ENCODE measurements around the gene RPRD1A. TPM values are rescaled to one million over a fixed set of nuclear protein-coding genes. Genes with fewer than 3 reads are reported as not detected.

Gene RPRD1A
- total and polyA plus RNA-seq, 2 experiments from 2014 or later, result 24.2 to 39.7 TPM

DNA sequence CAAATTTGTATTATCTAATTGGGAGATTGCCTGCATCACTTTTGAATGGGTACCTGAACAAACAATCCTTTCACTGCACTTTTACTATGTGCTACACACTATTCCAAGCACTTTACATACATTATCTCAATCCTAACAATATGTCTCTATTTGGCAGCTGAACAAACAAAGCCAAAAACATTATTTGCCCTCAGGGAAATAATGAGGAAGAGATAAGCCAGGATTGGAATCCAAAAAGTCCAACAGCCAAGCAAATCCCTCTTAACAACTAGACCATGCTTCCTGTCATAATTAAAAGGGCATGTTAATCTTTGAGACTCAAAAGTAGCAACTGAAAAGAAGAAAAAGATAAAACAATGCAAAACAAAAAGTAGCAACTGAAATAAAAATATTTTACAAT lies 32.1 kb downstream of the RPRD1A start:
- no peaks in the 10 kb centered on the region for H3K9me3 ChIP-seq (ENCODE audit: low read depth)
- no peak overlapping the region for H3K4me3 ChIP-seq
- no peak overlapping the region for H3K27ac ChIP-seq
- no peaks in the 10 kb centered on the region for H3F3A ChIP-seq (ENCODE audit: insufficient read depth)
- in situ Hi-C loops (cut with MboI), result no loop called here
- 0 out of 2 replicates have a peak, but pooled peaks cover 11% of the 10 kb centered on the region for H4K20me1 ChIP-seq (ENCODE audit: insufficient read depth)
- peaks cover 11% of the 10 kb centered on the region for H3K4me1 ChIP-seq (ENCODE audit: insufficient read depth)
- TF ChIP-seq EZH2phosphoT487 (IDR thresholded peaks at IDR 0.05; ENCODE audit: insufficient read depth, low read depth) (no peak), EZH2 (IDR thresholded peaks at IDR 0.05; ENCODE audit: insufficient read depth, poor library complexity, severe bottlenecking) (no peak)
- no peaks in the 10 kb centered on the region for H3K9me2 ChIP-seq (ENCODE audit: insufficient read depth)
- DNase-seq, result peak; percentile 8
- peak overlapping the region; percentile 22 for H3K4me2 ChIP-seq (ENCODE audit: unreplicated experiment)
- peaks cover 100% of the 10 kb centered on the region for H3K79me2 ChIP-seq (ENCODE audit: insufficient read depth)
- H2AFZ ChIP-seq, result no peak overlapping the region
- H3K36me3 ChIP-seq (ENCODE audit: low read depth), result peaks cover 9% of the 10 kb centered on the region; the same call in 1 of the 2 replicates
- no peaks in the 10 kb centered on the region for H3K27me3 ChIP-seq (replicated peaks; ENCODE audit: insufficient read depth)
- H3K9ac ChIP-seq, result no peak overlapping the region

DNA sequence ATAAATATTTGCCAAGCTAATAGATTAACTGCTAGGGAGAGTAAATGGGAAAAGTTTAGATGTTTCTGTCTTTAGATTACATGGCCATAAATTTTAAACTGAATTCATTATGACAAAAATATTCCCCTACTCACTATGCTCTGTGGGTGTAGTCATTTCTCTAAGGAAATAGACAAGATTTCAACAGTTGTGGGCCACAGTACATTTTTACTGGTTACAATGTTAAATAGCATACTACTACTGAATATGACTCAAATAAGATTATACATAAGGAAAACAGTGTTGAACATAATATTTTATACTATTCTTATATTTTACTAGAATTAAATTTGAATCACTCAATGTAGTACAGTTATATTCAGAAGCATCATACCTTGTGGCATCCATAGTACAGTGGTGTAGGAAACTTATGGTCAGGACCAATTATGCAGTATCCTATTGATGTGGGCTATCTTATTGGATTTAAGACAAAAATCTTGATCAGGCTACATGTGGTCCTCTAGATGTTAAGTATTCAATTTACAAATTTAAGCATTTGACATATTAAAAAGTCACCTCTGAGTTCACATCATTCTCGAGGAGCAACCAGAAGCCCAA lies 33.0 kb downstream of the RPRD1A start:
- H3K9ac ChIP-seq, result no peak overlapping the region

DNA sequence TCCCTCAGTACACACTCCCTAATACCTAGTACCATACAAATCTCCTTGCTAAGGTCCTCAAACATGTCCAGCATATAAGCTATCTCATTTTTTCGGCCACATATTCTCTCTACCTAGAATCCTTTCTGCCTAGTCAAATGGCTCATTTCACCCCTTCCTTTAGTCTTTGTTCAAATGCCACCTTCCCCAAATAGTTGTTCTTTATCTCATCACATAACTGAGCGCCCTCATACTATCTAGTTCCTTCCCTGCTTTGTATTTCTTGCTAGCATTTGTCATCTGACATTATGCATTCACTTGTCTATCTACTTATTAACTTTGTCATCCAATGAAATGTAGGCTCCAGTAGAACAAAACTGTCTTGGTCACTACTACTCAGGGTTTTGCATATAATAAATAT lies 35.5 kb downstream of the RPRD1A start:
- no peaks in the 10 kb centered on the region for H3K27me3 ChIP-seq (replicated peaks; ENCODE audit: insufficient read depth)
- H2AFZ ChIP-seq, result no peak overlapping the region
- no peaks in the 10 kb centered on the region for H3K9me2 ChIP-seq (ENCODE audit: insufficient read depth)
- H4K20me1 ChIP-seq (ENCODE audit: insufficient read depth), result 0 out of 2 replicates have a peak, but pooled peaks cover 4% of the 10 kb centered on the region
- H3K4me1 ChIP-seq (ENCODE audit: insufficient read depth), result peaks cover 18% of the 10 kb centered on the region
- peaks cover 69% of the 10 kb centered on the region for H3K79me2 ChIP-seq (ENCODE audit: insufficient read depth)
- DNase-seq, result no peak
- H3K27ac ChIP-seq, result no peak overlapping the region
- H3K4me2 ChIP-seq (ENCODE audit: unreplicated experiment), result no peak overlapping the region
- no peak overlapping the region for H3K4me3 ChIP-seq
- no peak overlapping the region for H3K9ac ChIP-seq
- 97 to 100% methylated on average over 2 of the region's 2 CpGs for WGBS, 2 experiments (ENCODE audit: low coverage in 1 of 2, low lambda C conversion rate in 2 of 2, missing lambda C conversion rate in 2 of 2)
- peaks cover 11% of the 10 kb centered on the region; the same call in 1 of the 2 replicates for H3K36me3 ChIP-seq (ENCODE audit: low read depth)
- TF ChIP-seq EZH2 (IDR thresholded peaks at IDR 0.05; ENCODE audit: insufficient read depth, poor library complexity, severe bottlenecking) (no peak), EZH2phosphoT487 (IDR thresholded peaks at IDR 0.05; ENCODE audit: insufficient read depth, low read depth) (no peak)
- in situ Hi-C loops (cut with MboI), result no loop called here
- H3F3A ChIP-seq (ENCODE audit: insufficient read depth), result no peaks in the 10 kb centered on the region
- H3K9me3 ChIP-seq (ENCODE audit: low read depth), result no peaks in the 10 kb centered on the region

More for the DNA sequence above, 33.0 kb downstream of the RPRD1A start:
- TF ChIP-seq EZH2 (IDR thresholded peaks at IDR 0.05; ENCODE audit: insufficient read depth, poor library complexity, severe bottlenecking) (no peak), EZH2phosphoT487 (IDR thresholded peaks at IDR 0.05; ENCODE audit: insufficient read depth, low read depth) (no peak)
- no peak overlapping the region for H3K4me2 ChIP-seq (ENCODE audit: unreplicated experiment)
- H2AFZ ChIP-seq, result no peak overlapping the region
- in situ Hi-C loops (cut with MboI), result no loop called here
- 97 to 100% methylated on average over 1 of the region's 1 CpG for WGBS, 2 experiments (ENCODE audit: low coverage in 1 of 2, low lambda C conversion rate in 2 of 2, missing lambda C conversion rate in 2 of 2)
- H3K4me1 ChIP-seq (ENCODE audit: insufficient read depth), result peaks cover 11% of the 10 kb centered on the region
- H3K27me3 ChIP-seq (replicated peaks; ENCODE audit: insufficient read depth), result no peaks in the 10 kb centered on the region
- H3K9me3 ChIP-seq (ENCODE audit: low read depth), result no peaks in the 10 kb centered on the region
- H3K27ac ChIP-seq, result no peak overlapping the region
- H3K79me2 ChIP-seq (ENCODE audit: insufficient read depth), result peaks cover 93% of the 10 kb centered on the region
- H4K20me1 ChIP-seq (ENCODE audit: insufficient read depth), result 0 out of 2 replicates have a peak, but pooled peaks cover 6% of the 10 kb centered on the region
- no peaks in the 10 kb centered on the region for H3F3A ChIP-seq (ENCODE audit: insufficient read depth)
- H3K36me3 ChIP-seq (ENCODE audit: low read depth), result peaks cover 11% of the 10 kb centered on the region; the same call in 1 of the 2 replicates
- H3K9me2 ChIP-seq (ENCODE audit: insufficient read depth), result no peaks in the 10 kb centered on the region
- no peak overlapping the region for H3K4me3 ChIP-seq
- no peak for DNase-seq

DNA sequence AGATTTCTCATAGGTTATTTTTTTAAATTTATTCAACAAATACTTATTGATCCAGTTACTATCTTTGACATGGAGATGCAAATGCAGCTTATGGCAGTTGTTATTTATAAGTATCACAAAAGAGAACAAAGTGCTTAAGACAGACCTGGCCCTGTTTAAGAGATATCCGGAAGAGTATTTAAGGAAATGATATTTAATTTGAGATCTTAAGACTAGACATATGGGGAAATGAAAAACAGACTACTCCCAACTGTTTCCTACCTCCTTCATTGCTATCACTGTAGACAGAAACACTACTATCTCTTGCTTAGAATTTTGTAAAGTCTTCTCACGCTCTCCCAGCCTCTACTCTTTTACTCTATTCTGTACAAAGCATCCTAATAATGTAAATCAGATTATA lies 36.0 kb downstream of the RPRD1A start:
- in situ Hi-C loops (cut with MboI), result no loop called here
- Histone ChIP-seq H4K20me1 (ENCODE audit: insufficient read depth) (0 out of 2 replicates have a peak, but pooled peaks cover 4% of the 10 kb centered on the region), H2AFZ (no peak overlapping the region), H3K4me1 (ENCODE audit: insufficient read depth) (peaks cover 18% of the 10 kb centered on the region), H3K4me2 (ENCODE audit: unreplicated experiment) (no peak overlapping the region), H3K9me3 (ENCODE audit: low read depth) (no peaks in the 10 kb centered on the region), H3K27ac (no peak overlapping the region), H3K9me2 (ENCODE audit: insufficient read depth) (no peaks in the 10 kb centered on the region), H3K36me3 (ENCODE audit: low read depth) (peaks cover 12% of the 10 kb centered on the region; the same call in 1 of the 2 replicates), H3K9ac (no peak overlapping the region), H3K79me2 (ENCODE audit: insufficient read depth) (peaks cover 64% of the 10 kb centered on the region), H3K27me3 (replicated peaks; ENCODE audit: insufficient read depth) (no peaks in the 10 kb centered on the region), H3F3A (ENCODE audit: insufficient read depth) (no peaks in the 10 kb centered on the region), H3K4me3 (no peak overlapping the region)
- no peak for TF ChIP-seq EZH2phosphoT487 (IDR thresholded peaks at IDR 0.05; ENCODE audit: insufficient read depth, low read depth)
- TF ChIP-seq EZH2 (IDR thresholded peaks at IDR 0.05; ENCODE audit: insufficient read depth, poor library complexity, severe bottlenecking), result no peak
- no peak for DNase-seq
- WGBS, 2 experiments (ENCODE audit: low coverage in 1 of 2, low lambda C conversion rate in 2 of 2, missing lambda C conversion rate in 2 of 2), result 98% methylated on average over 2 of the region's 2 CpGs
